Stimulated activated CD4-positive, alpha-beta T cell treated with anti-CD3 and anti-CD28 coated beads, TNF-alpha, amount 100 ng/mL, for 4 hours (primary cell): ENCODE results near the gene MCAT.
A peak's percentile ranks its signal among the peaks of the same experiment; 100 is the strongest.
"Not testable (repeated sequence)": the region's sequence is repeated elsewhere in the genome, so short reads cannot be mapped to it uniquely, and the experiment has no call there.

Experiments used
- DNase-seq, 3 experiments: peaks; one replicate each; pipeline ENCODE4 v3.0.0-alpha.2; 2020; ENCODE audit warnings: low read depth in 3 of 3

Gene MCAT

GRCh38 chr22:43126501-43127165 lies 16.6 kb downstream of the MCAT start:
- DNase-seq = no peak

- no peak for DNase-seq
Measured at GRCh38 chr22:43118953-43119458, 24.2 kb downstream of the MCAT start.

- no peak for DNase-seq
Measured at GRCh38 chr22:43118024-43118849, 25.0 kb downstream of the MCAT start.

- DNase-seq = no peak
Measured at GRCh38 chr22:43116932-43117331, 26.3 kb downstream of the MCAT start.

- DNase-seq = no peak
Measured at GRCh38 chr22:43114958-43115357, 28.2 kb downstream of the MCAT start.

GRCh38 chr22:43113526-43114251 lies 29.5 kb downstream of the MCAT start:
- no peak for DNase-seq

GRCh38 chr22:43110927-43111623 lies 32.1 kb downstream of the MCAT start:
- peak in 2 of 3 experiments; percentile 19 to 40 for DNase-seq

- DNase-seq = peak in 2 of 3 experiments; percentile 16 to 18
Measured at GRCh38 chr22:43110444-43110926, 32.7 kb downstream of the MCAT start, which contains the start of gene BIK. Gene BIK (plus strand): TSS chr22:43110750. CDS start chr22:43124023, 13,273 bp downstream.

GRCh38 chr22:43109921-43110443 lies 33.2 kb downstream of the MCAT start:
- no peak for DNase-seq

- no peak for DNase-seq
Measured at GRCh38 chr22:43109511-43109910, 33.7 kb downstream of the MCAT start.

- DNase-seq = no peak
Measured at GRCh38 chr22:43106302-43106701, 36.9 kb downstream of the MCAT start.

- DNase-seq = not testable (repeated sequence)
Measured at GRCh38 chr22:43104950-43105349, 38.2 kb downstream of the MCAT start.

GRCh38 chr22:43104056-43104625 lies 39.1 kb downstream of the MCAT start:
- DNase-seq = not testable (repeated sequence)

GRCh38 chr22:43101306-43101705 lies 41.9 kb downstream of the MCAT start:
- no peak for DNase-seq

GRCh38 chr22:43100225-43100624 lies 43.0 kb downstream of the MCAT start:
- no peak for DNase-seq

GRCh38 chr22:43099095-43099494 lies 44.1 kb downstream of the MCAT start:
- DNase-seq = no peak

GRCh38 chr22:43098356-43098755 lies 44.8 kb downstream of the MCAT start:
- no peak for DNase-seq

GRCh38 chr22:43096420-43096819 lies 46.8 kb downstream of the MCAT start:
- no peak for DNase-seq

- DNase-seq = no peak
Measured at GRCh38 chr22:43094551-43094950, 48.6 kb downstream of the MCAT start.

- no peak for DNase-seq
Measured at GRCh38 chr22:43094085-43094484, 49.1 kb downstream of the MCAT start.

GRCh38 chr22:43092085-43092484 lies 51.1 kb downstream of the MCAT start:
- DNase-seq = no peak
